ENCODE measurements around the gene ADPRH. TPM values are rescaled to one million over a fixed set of nuclear protein-coding genes. Genes with fewer than 3 reads are reported as not detected.
"Not testable (repeated sequence)": the region's sequence is repeated elsewhere in the genome, so short reads cannot be mapped to it uniquely, and the experiment has no call there.

The ADPRH gene
- total and polyA plus RNA-seq, 10 of the 15 experiments (the other 5 are each of a cell fraction or from before 2014, with no cell fraction given) = 2.3 to 32.6 (median 19.0) TPM

DNA sequence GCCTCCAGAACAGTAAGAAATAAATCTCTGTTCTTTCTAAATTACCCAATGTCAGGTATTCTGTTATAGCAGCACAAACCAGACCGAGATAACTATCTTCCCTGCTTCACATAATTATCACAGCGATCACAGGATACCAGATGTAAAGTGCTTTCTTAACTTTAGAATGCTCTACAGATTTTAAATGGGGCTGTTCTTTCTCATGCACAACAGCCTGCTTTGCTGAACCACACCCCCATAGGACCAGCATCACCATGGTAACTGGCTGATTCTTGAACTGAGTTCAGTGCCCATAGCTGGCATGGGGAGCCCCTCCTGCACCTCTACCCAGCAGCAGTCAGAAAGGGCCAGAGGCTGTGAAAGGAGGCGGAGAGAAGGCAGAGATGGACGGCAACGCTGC is 27.7 kb upstream of the ADPRH start:
- Histone ChIP-seq H3K4me1 (ENCODE audit: control insufficient read depth, insufficient read depth, low read length) (peaks cover 48% of the 10 kb centered on the region), H3K4me2 (ENCODE audit: control insufficient read depth, insufficient read depth) (peak overlapping the region; percentile 96), H3K9me3 (replicated peaks; ENCODE audit: control insufficient read depth, insufficient read depth, low read length) (no peaks in the 10 kb centered on the region), H3K79me2 (ENCODE audit: control insufficient read depth, insufficient read depth, low read length) (peaks cover 94% of the 10 kb centered on the region), H2AFZ (ENCODE audit: control insufficient read depth, low read depth, low read length) (no peak overlapping the region), H3K27ac (ENCODE audit: control insufficient read depth, insufficient read depth) (peak overlapping the region; percentile 93), H3K36me3 (ENCODE audit: control insufficient read depth in 2 of 2, insufficient read depth in 2 of 2, low read length in 1 of 2) (peaks cover 3 to 23% of the 10 kb centered on the region in 2 experiments; a peak in 3 of 4 replicates), H3K27me3 (replicated peaks in 1 of 2; ENCODE audit: control insufficient read depth in 2 of 2, insufficient read depth in 2 of 2, low read length in 1 of 2) (no peaks in the 10 kb centered on the region), H3K9ac (ENCODE audit: control insufficient read depth, insufficient read depth, low read length) (no peak overlapping the region), H3K4me3 (peak overlapping the region; percentile 57), H4K20me1 (ENCODE audit: control insufficient read depth, insufficient read depth) (no peaks in the 10 kb centered on the region)
- SMC1A ChIA-PET (ENCODE audit: uncharacterized antibody, unreplicated experiment) = interaction anchor here (0.8 to 4.1 kb wide), 10 partner anchors 15 to 154 kb away, joined by 3 to 30 read pairs (median 4); partner anchors contain the start of genes COX17 and PLA1A
- CTCF ChIA-PET = interaction anchor here (0.8 to 4.9 kb wide), 7 partner anchors 8 to 128 kb away, joined by 3 to 46 read pairs (median 15); partner anchors contain the start of gene CD80
- in situ Hi-C loops (cut with MboI) (no loop called here), intact Hi-C loops (cut with micrococcal nuclease; ENCODE audit: unreplicated experiment) (loop anchor here (10.0 kb wide), 1 partner anchor 543 kb away; the partner anchor contains the start of gene GSK3B)
- FAIRE-seq (no peak), DNase-seq (ENCODE audit: low read depth, low spot score) (no peak), ATAC-seq (peak; percentile 13)
- TF ChIP-seq POLR2A (IDR thresholded peaks at IDR 0.05; ENCODE audit: low read depth, low read length) (peak; percentile 70; the same call in 1 of the 2 replicates), BACH1 (IDR thresholded peaks at IDR 0.05; ENCODE audit: borderline replicate concordance) (no peak), TARDBP (IDR thresholded peaks at IDR 0.05; ENCODE audit: borderline replicate concordance) (no peak), BMI1 (IDR thresholded peaks at IDR 0.05; ENCODE audit: borderline replicate concordance) (peak; percentile 77), PML (IDR thresholded peaks at IDR 0.05; ENCODE audit: low read length) (0 out of 2 replicates have a peak, but pooled peaks have one; percentile 20), HDAC2 (IDR thresholded peaks at IDR 0.05) (no peak), MXI1 (IDR thresholded peaks at IDR 0.05; ENCODE audit: low read depth, low read length) (no peak), YY1 (IDR thresholded peaks at IDR 0.05; ENCODE audit: low read depth, low read length) (no peak)
- TF ChIP-seq, protein P1, sequence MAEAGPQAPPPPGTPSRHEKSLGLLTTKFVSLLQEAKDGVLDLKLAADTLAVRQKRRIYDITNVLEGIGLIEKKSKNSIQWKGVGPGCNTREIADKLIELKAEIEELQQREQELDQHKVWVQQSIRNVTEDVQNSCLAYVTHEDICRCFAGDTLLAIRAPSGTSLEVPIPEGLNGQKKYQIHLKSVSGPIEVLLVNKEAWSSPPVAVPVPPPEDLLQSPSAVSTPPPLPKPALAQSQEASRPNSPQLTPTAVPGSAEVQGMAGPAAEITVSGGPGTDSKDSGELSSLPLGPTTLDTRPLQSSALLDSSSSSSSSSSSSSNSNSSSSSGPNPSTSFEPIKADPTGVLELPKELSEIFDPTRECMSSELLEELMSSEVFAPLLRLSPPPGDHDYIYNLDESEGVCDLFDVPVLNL (IDR thresholded peaks at IDR 0.05; ENCODE audit: low read depth, low read length) = no peak
- POLR2A ChIA-PET = interaction anchor here (0.6 to 2.7 kb wide), 4 partner anchors 10 to 48 kb away, joined by 3 to 20 read pairs (median 7); no protein-coding TSS in a partner anchor
- BruUV-seq (replicated peaks) = no TSS peak
- RAD21 ChIA-PET (ENCODE audit: unreplicated experiment) = interaction anchor here (0.6 to 11.9 kb wide), 7 partner anchors 10 to 257 kb away, joined by 3 to 239 read pairs (median 3); partner anchors contain the start of gene ARHGAP31
- 11% methylated on average over 5 of the region's 5 CpGs for WGBS (ENCODE audit: insufficient coverage, insufficient replicate concordance, low lambda C conversion rate, missing lambda C conversion rate)

DNA sequence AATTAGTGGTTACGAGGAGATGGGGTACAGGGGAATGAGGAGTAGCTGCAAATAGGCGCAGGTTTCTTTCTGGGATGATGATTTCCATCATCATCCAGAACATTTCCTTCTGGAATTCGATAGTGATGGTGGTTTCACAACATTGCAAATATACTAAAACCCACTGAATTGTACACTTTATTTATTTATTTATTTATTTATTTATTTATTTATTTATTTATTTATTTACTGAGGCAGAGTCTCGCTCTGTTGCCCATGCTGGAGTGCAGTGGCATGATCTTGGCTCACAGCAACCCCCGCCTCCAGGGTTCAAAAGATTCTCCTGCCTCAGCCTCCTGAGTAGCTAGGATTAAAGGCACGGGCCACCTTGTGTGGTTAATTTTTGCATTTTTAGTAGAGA is 26.4 kb upstream of the ADPRH start:
- ChIA-PET SMC1A (ENCODE audit: uncharacterized antibody, unreplicated experiment) (interaction anchor here (1.0 to 8.0 kb wide), 10 partner anchors 14 to 129 kb away, joined by 3 to 42 read pairs (median 4); partner anchors contain the start of genes COX17 and PLA1A), POLR2A (interaction anchor here (0.6 to 2.7 kb wide), 6 partner anchors 9 to 291 kb away, joined by 3 to 20 read pairs (median 5); partner anchors contain the start of gene TIMMDC1), CTCF (interaction anchor here (1.0 to 4.9 kb wide), 3 partner anchors 32 to 138 kb away, joined by 3 to 46 read pairs (median 3); no protein-coding TSS in a partner anchor), RAD21 (ENCODE audit: unreplicated experiment) (interaction anchor here (0.7 to 11.9 kb wide), 6 partner anchors 35 to 128 kb away, joined by 3 to 239 read pairs (median 6); partner anchors contain the start of gene TIMMDC1)
- intact Hi-C loops (cut with micrococcal nuclease; ENCODE audit: unreplicated experiment) = loop anchor here (10.0 kb wide), 1 partner anchor 542 kb away; the partner anchor contains the start of gene GSK3B
- peak overlapping the region; percentile 76 for H3K4me3 ChIP-seq
- ATAC-seq; BruUV-seq (replicated peaks); FAIRE-seq; H3K9me3 ChIP-seq (replicated peaks; ENCODE audit: control insufficient read depth, insufficient read depth, low read length); DNase-seq (ENCODE audit: low read depth, low spot score); H3K27me3 ChIP-seq (replicated peaks in 1 of 2; ENCODE audit: control insufficient read depth in 2 of 2, insufficient read depth in 2 of 2, low read length in 1 of 2); in situ Hi-C loops (cut with MboI); H2AFZ ChIP-seq (ENCODE audit: control insufficient read depth, low read depth, low read length); H4K20me1 ChIP-seq (ENCODE audit: control insufficient read depth, insufficient read depth): not testable (repeated sequence)
- peaks cover 96% of the 10 kb centered on the region for H3K79me2 ChIP-seq (ENCODE audit: control insufficient read depth, insufficient read depth, low read length)
- peaks cover 48% of the 10 kb centered on the region for H3K4me1 ChIP-seq (ENCODE audit: control insufficient read depth, insufficient read depth, low read length)
- H3K4me2 ChIP-seq (ENCODE audit: control insufficient read depth, insufficient read depth) = peak overlapping the region; percentile 57
- 16% methylated on average over 6 of the region's 6 CpGs for WGBS (ENCODE audit: insufficient coverage, insufficient replicate concordance, low lambda C conversion rate, missing lambda C conversion rate)
- H3K36me3 ChIP-seq (ENCODE audit: control insufficient read depth in 2 of 2, insufficient read depth in 2 of 2, low read length in 1 of 2) = peaks cover 3 to 15% of the 10 kb centered on the region in 2 experiments; a peak in 3 of 4 replicates
- peak overlapping the region; percentile 41; the same call in 1 of the 2 replicates for H3K27ac ChIP-seq (ENCODE audit: control insufficient read depth, insufficient read depth)
- peak overlapping the region; percentile 8; the same call in 1 of the 2 replicates for H3K9ac ChIP-seq (ENCODE audit: control insufficient read depth, insufficient read depth, low read length)
